ENCODE measurements around the gene MUC6. TPM values are rescaled to one million over a fixed set of nuclear protein-coding genes. Genes with fewer than 3 reads are reported as not detected.

MUC6 gene
- total RNA-seq, 2 donors from 2014 or later, result not detected

GRCh38 chr11:999009-999408 is 37.5 kb downstream of the MUC6 start:
- intact Hi-C loops (cut with DNase I, micrococcal nuclease), result no loop called here
- no peak for DNase-seq
- ATAC-seq, result peak; percentile 62

- no peak for ATAC-seq
- DNase-seq, result no peak
- intact Hi-C loops (cut with DNase I, micrococcal nuclease), result no loop called here
Observed at GRCh38 chr11:997907-998306, 38.6 kb downstream of the MUC6 start.

- DNase-seq (no peak), ATAC-seq (no peak)
- intact Hi-C loops (cut with DNase I, micrococcal nuclease), result no loop called here
Observed at GRCh38 chr11:996681-997080, 39.8 kb downstream of the MUC6 start.

GRCh38 chr11:995752-996420 is 40.6 kb downstream of the MUC6 start:
- DNase-seq (no peak), ATAC-seq (no peak)
- intact Hi-C loops (cut with DNase I, micrococcal nuclease), result no loop called here

GRCh38 chr11:995044-995751 is 41.3 kb downstream of the MUC6 start:
- intact Hi-C loops (cut with DNase I, micrococcal nuclease), result no loop called here
- no peak for ATAC-seq
- no peak for DNase-seq

- no peak for DNase-seq
- intact Hi-C loops (cut with DNase I, micrococcal nuclease), result no loop called here
- ATAC-seq, result no peak
Observed at GRCh38 chr11:993632-994167, 42.8 kb downstream of the MUC6 start.

- ATAC-seq (no peak), DNase-seq (no peak)
- intact Hi-C loops (cut with DNase I, micrococcal nuclease), result no loop called here
Observed at GRCh38 chr11:992577-992976, 43.9 kb downstream of the MUC6 start.

- DNase-seq (no peak), ATAC-seq (no peak)
- intact Hi-C loops (cut with DNase I, micrococcal nuclease), result no loop called here
Observed at GRCh38 chr11:991711-992307, 44.7 kb downstream of the MUC6 start.

- intact Hi-C loops (cut with DNase I, micrococcal nuclease), result no loop called here
- no peak for DNase-seq
- no peak for ATAC-seq
Observed at GRCh38 chr11:991034-991433, 45.5 kb downstream of the MUC6 start.

GRCh38 chr11:990101-990500 is 46.4 kb downstream of the MUC6 start:
- DNase-seq (no peak), ATAC-seq (no peak)
- intact Hi-C loops (cut with DNase I, micrococcal nuclease), result no loop called here

GRCh38 chr11:987671-988070 is 48.8 kb downstream of the MUC6 start:
- intact Hi-C loops (cut with DNase I, micrococcal nuclease), result no loop called here
- ATAC-seq, result no peak

GRCh38 chr11:986952-987305 is 49.6 kb downstream of the MUC6 start:
- ATAC-seq, result no peak
- no peak for DNase-seq
- intact Hi-C loops (cut with DNase I, micrococcal nuclease), result no loop called here

More at GRCh38 chr11:987671-988070, 48.8 kb downstream of the MUC6 start:
- DNase-seq, result no peak

GRCh38 chr11:986270-986951 is 50.1 kb downstream of the MUC6 start:
- intact Hi-C loops (cut with DNase I, micrococcal nuclease), result no loop called here
- ATAC-seq (no peak), DNase-seq (no peak)

- DNase-seq (no peak), ATAC-seq (no peak)
- intact Hi-C loops (cut with DNase I, micrococcal nuclease), result no loop called here
Observed at GRCh38 chr11:985848-986247, 50.7 kb downstream of the MUC6 start.

GRCh38 chr11:985406-985805 is 51.1 kb downstream of the MUC6 start:
- peak; percentile 90 for ATAC-seq
- intact Hi-C loops (cut with DNase I, micrococcal nuclease), result no loop called here

GRCh38 chr11:984546-984945 is 52.0 kb downstream of the MUC6 start:
- ATAC-seq (no peak), DNase-seq (no peak)
- intact Hi-C loops (cut with DNase I, micrococcal nuclease), result no loop called here

More at GRCh38 chr11:985406-985805, 51.1 kb downstream of the MUC6 start:
- peak; percentile 35 to 53 for DNase-seq

GRCh38 chr11:981764-982163 is 54.8 kb downstream of the MUC6 start:
- DNase-seq (no peak), ATAC-seq (no peak)
- intact Hi-C loops (cut with DNase I, micrococcal nuclease), result no loop called here

- intact Hi-C loops (cut with DNase I, micrococcal nuclease), result no loop called here
- DNase-seq (no peak), ATAC-seq (peak; percentile 35)
Observed at GRCh38 chr11:980438-981357, 55.8 kb downstream of the MUC6 start.

GRCh38 chr11:978781-979180 is 57.7 kb downstream of the MUC6 start:
- DNase-seq (no peak), ATAC-seq (no peak)
- intact Hi-C loops (cut with DNase I, micrococcal nuclease), result no loop called here
